GM12874 (cell line): Measurements from ENCODE around the gene RHOJ.

Experiments
- CTCF ChIP-seq: IDR thresholded peaks from 2 replicates; pipeline ENCODE4 v1.5.1; 2011; ENCODE audit warnings: low read depth, mild to moderate bottlenecking, control low read depth, low read length, moderate library complexity; ENCODE audit not compliant: insufficient read depth

Gene RHOJ

GRCh38 chr14:63204407-63205043 lies at the start of gene RHOJ:
Gene RHOJ, plus strand, starts transcription at chr14:63204443. Its CDS starts 427 bp downstream, at chr14:63204870.
- no peak for TF ChIP-seq CTCF

DNA sequence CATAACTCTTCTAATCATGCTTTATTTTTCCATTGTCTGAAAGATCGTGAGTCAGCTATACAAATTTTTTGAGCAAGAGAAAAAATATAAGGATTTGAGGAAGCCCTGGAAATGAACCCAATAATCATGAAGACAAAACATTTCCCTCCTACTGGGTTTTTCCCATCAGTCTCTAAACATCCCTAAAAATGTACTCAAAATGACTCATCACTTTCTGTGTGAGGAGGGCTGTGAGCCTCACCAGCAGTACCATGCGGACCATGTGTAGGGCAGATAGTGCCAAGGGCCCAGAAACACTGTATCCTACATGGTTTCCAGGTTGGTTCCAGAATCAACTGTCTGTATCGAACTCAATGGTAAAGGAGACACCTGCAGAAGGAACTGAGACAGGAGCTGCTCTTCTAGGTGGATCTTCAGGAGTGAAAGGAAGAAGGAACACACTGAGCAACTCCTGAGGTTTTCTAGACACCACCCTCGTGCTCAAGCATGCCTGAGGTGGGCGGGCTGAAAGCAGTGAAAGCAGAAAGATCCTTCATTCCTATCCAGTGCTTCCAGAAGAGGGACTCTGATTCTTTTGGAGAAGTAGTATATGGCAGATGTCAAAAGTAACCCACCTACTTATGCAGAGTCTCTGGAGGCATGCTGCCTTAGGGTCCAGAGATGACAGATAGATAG lies 48.6 kb upstream of the RHOJ start:
- TF ChIP-seq CTCF, result no peak

GRCh38 chr14:63157195-63157594 lies 47.0 kb upstream of the RHOJ start:
- no peak for TF ChIP-seq CTCF

DNA sequence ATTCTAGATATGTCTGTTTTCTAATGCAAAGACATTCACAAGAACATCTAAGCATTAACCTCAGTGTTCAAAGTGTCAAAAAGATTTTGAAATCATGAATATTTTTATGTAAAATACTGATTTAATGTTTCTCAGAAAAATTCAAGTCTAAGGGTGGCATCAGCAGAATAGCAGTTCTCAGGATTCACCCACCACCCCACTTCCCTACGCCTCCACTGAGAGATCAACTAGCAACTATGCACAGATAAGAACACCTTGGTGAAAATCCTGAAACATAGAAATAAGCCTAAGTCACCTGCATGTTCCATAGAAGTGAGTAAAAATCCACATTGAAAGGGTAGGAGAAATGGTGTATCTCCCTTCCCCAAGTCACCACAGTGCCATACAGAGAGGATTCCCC lies 40.9 kb upstream of the RHOJ start:
- no peak for TF ChIP-seq CTCF

DNA sequence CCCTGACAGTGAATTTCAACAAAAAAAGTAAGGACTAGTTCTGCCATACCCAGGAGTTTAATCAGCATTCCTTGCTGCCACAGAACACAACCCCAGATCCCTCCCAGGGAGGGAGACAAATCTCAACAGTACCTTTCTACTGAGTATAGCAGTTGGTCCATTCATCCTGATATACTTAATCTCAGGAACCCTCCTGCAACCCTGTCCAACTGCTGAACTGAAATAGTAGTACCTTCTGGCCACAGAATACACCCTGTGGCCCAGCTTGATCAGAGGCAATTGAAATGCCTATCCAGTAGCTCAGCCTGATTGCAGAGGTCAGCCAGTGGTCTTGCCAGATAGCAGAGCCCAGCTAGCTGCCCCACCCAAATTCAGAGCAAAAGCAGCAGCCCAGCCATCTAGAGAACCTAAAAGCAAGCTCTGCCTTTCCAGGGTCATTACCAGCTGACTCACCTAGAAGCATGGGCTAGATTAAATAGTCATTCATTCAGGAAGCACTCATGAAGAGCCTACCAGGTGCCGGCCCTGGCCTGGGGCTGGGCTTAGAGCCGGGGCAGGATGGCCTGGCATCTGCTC lies 40.0 kb upstream of the RHOJ start:
- no peak for TF ChIP-seq CTCF

- no peak for TF ChIP-seq CTCF
Observed at GRCh38 chr14:63167044-63167443, 37.2 kb upstream of the RHOJ start.

GRCh38 chr14:63174760-63175191 lies 29.5 kb upstream of the RHOJ start:
- peak; percentile 47 for TF ChIP-seq CTCF
